ENCODE results near the gene NAB1. TPM values are rescaled to one million over a fixed set of nuclear protein-coding genes. Genes with fewer than 3 reads are reported as not detected.

The NAB1 gene
- total RNA-seq, 1 experiment from 2014 or later, result 40.2 TPM

DNA sequence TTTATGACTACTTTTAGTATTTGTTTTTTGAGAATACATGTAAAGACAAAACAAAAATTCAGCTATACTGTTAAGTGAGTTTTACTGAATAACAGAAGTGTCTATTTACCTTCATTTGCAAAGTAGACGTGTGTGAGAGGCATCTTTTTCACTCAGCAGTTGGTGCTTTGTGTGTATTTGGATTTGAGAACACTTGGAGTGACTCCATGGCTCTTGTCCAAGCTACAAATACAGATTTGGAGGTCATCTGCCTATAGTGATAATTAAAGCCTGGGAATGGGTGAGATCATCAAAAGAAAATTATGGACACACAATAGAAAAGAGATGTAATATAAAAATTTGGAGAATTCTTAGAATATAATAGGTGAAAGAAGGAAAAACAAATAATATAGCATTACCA lies 6.2 kb downstream of the NAB1 start:
- H3K9me3 ChIP-seq (ENCODE audit: control insufficient read depth, insufficient read depth, low read depth, low read length), result no peaks in the 10 kb centered on the region
- ChIA-PET POLR2A (no interaction called here), CTCF (no interaction called here)
- H3K27me3 ChIP-seq (ENCODE audit: control insufficient read depth, insufficient read depth, low read length), result no peaks in the 10 kb centered on the region
- BruUV-seq (replicated peaks), result no TSS peak
- in situ Hi-C loops (cut with HindIII; ENCODE audit: low pct_unique_long_range_greater_than_20kb, low sequenced_read_pairs), result no loop called here
- H3K4me3 ChIP-seq (ENCODE audit: low read depth in 2 of 2, low read length in 2 of 2), result no peak overlapping the region
- no peak for ATAC-seq
- H3K27ac ChIP-seq (ENCODE audit: low read length), result no peak overlapping the region
- intact Hi-C loops (cut with micrococcal nuclease; ENCODE audit: unreplicated experiment), result no loop called here
- TF ChIP-seq SIN3A (IDR thresholded peaks at IDR 0.05; ENCODE audit: borderline replicate concordance, insufficient read depth, low read depth, low read length) (no peak), POLR2AphosphoS5 (IDR thresholded peaks at IDR 0.05; ENCODE audit: low read depth, low read length) (no peak), REST (IDR thresholded peaks at IDR 0.05; ENCODE audit: insufficient read depth in 1 of 2, low read depth in 2 of 2, low read length in 1 of 2) (no peak), TCF7L2 (IDR thresholded peaks at IDR 0.05; ENCODE audit: low read depth, low read length) (no peak)
- TF ChIP-seq, protein P1, sequence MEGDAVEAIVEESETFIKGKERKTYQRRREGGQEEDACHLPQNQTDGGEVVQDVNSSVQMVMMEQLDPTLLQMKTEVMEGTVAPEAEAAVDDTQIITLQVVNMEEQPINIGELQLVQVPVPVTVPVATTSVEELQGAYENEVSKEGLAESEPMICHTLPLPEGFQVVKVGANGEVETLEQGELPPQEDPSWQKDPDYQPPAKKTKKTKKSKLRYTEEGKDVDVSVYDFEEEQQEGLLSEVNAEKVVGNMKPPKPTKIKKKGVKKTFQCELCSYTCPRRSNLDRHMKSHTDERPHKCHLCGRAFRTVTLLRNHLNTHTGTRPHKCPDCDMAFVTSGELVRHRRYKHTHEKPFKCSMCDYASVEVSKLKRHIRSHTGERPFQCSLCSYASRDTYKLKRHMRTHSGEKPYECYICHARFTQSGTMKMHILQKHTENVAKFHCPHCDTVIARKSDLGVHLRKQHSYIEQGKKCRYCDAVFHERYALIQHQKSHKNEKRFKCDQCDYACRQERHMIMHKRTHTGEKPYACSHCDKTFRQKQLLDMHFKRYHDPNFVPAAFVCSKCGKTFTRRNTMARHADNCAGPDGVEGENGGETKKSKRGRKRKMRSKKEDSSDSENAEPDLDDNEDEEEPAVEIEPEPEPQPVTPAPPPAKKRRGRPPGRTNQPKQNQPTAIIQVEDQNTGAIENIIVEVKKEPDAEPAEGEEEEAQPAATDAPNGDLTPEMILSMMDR (IDR thresholded peaks at IDR 0.05), result no peak
- H3K36me3 ChIP-seq (ENCODE audit: control insufficient read depth, insufficient read depth, low read length), result peaks cover 2% of the 10 kb centered on the region; the same call in 1 of the 2 replicates
- H3K4me1 ChIP-seq (ENCODE audit: control insufficient read depth, insufficient read depth, low read length), result peaks cover 12% of the 10 kb centered on the region
- no peak for DNase-seq (ENCODE audit: low read depth, low spot score)

GRCh38 chr2:190655570-190655969 lies 6.7 kb downstream of the NAB1 start:
- in situ Hi-C loops (cut with HindIII; ENCODE audit: low pct_unique_long_range_greater_than_20kb, low sequenced_read_pairs), result no loop called here
- no peak for ATAC-seq
- Histone ChIP-seq H3K27me3 (ENCODE audit: control insufficient read depth, insufficient read depth, low read length) (no peaks in the 10 kb centered on the region), H3K4me1 (ENCODE audit: control insufficient read depth, insufficient read depth, low read length) (peaks cover 7% of the 10 kb centered on the region), H3K36me3 (ENCODE audit: control insufficient read depth, insufficient read depth, low read length) (peaks cover 2% of the 10 kb centered on the region; the same call in 1 of the 2 replicates), H3K9me3 (ENCODE audit: control insufficient read depth, insufficient read depth, low read depth, low read length) (no peaks in the 10 kb centered on the region), H3K4me3 (ENCODE audit: low read depth in 2 of 2, low read length in 2 of 2) (no peak overlapping the region), H3K27ac (ENCODE audit: low read length) (no peak overlapping the region)
- CTCF ChIA-PET, result no interaction called here
- no peak for DNase-seq (ENCODE audit: low read depth, low spot score)
- intact Hi-C loops (cut with micrococcal nuclease; ENCODE audit: unreplicated experiment), result no loop called here
- POLR2A ChIA-PET, result interaction anchor here (0.7 kb wide), 1 partner anchor 519 kb away, joined by 3 read pairs; no protein-coding TSS in a partner anchor
- no peak for TF ChIP-seq SIN3A (IDR thresholded peaks at IDR 0.05; ENCODE audit: borderline replicate concordance, insufficient read depth, low read depth, low read length)
- TF ChIP-seq TCF7L2 (IDR thresholded peaks at IDR 0.05; ENCODE audit: low read depth, low read length), result no peak
- TF ChIP-seq, protein P1 (IDR thresholded peaks at IDR 0.05), result no peak
- BruUV-seq (replicated peaks), result no TSS peak

Data from Panc1 (cell line).